ENCODE measurements around the gene SLC27A1.
"Not testable (repeated sequence)": the region's sequence is repeated elsewhere in the genome, so short reads cannot be mapped to it uniquely, and the experiment has no call there.

Gene SLC27A1

GRCh38 chr19:17487284-17488121 is 17.2 kb downstream of the SLC27A1 start:
- DNase-seq, result no peak

- DNase-seq, result no peak
Observed at GRCh38 chr19:17488593-17489391, 18.5 kb downstream of the SLC27A1 start.

- DNase-seq, result no peak
Observed at GRCh38 chr19:17489392-17490030, 19.2 kb downstream of the SLC27A1 start.

- DNase-seq, result no peak
Observed at GRCh38 chr19:17490411-17490810, 20.1 kb downstream of the SLC27A1 start.

- peak; percentile 45 for DNase-seq
Observed at GRCh38 chr19:17491287-17491686, 21.0 kb downstream of the SLC27A1 start.

- no peak for DNase-seq
Observed at GRCh38 chr19:17495639-17496296, 25.4 kb downstream of the SLC27A1 start.

- peak; percentile 63 for DNase-seq
Observed at GRCh38 chr19:17496337-17496997, 26.1 kb downstream of the SLC27A1 start.

GRCh38 chr19:17497149-17497798 is 26.9 kb downstream of the SLC27A1 start:
- DNase-seq, result no peak

- not testable (repeated sequence) for DNase-seq
Observed at GRCh38 chr19:17499025-17499424, 28.7 kb downstream of the SLC27A1 start.

- peak; percentile 51 for DNase-seq
Observed at GRCh38 chr19:17499648-17500446, 29.5 kb downstream of the SLC27A1 start.

GRCh38 chr19:17500447-17501198 is 30.3 kb downstream of the SLC27A1 start:
- DNase-seq, result no peak

GRCh38 chr19:17503240-17503639 is 32.9 kb downstream of the SLC27A1 start:
- DNase-seq, result no peak

GRCh38 chr19:17504030-17504429 is 33.7 kb downstream of the SLC27A1 start:
- DNase-seq, result no peak

- no peak for DNase-seq
Observed at GRCh38 chr19:17504456-17504855, 34.1 kb downstream of the SLC27A1 start.

- no peak for DNase-seq
Observed at GRCh38 chr19:17505223-17505622, 34.9 kb downstream of the SLC27A1 start.

- no peak for DNase-seq
Observed at GRCh38 chr19:17506745-17507144, 36.4 kb downstream of the SLC27A1 start.

- DNase-seq, result not testable (repeated sequence)
Observed at GRCh38 chr19:17508558-17508933, 38.2 kb downstream of the SLC27A1 start.

GRCh38 chr19:17510220-17510993 is 40.1 kb downstream of the SLC27A1 start:
- DNase-seq, result no peak

Measured in fibroblast of skin of abdomen (primary cell).